GM12878 (cell line): ENCODE results near the gene SH3BGRL3.

Experiments
- MXI1 ChIP-seq: fragments of 150-350 bp; IDR thresholded peaks from 2 replicates; pipeline ENCODE4 v1.6.1; 2011; ENCODE audit warnings: low read depth, mild to moderate bottlenecking, inconsistent platforms, low read length, improper control_type of control experiment
- SIN3A ChIP-seq: IDR thresholded peaks from 2 replicates; pipeline ENCODE4 v1.6.1; 2012; ENCODE audit warnings: low read depth, low read length, improper control_type of control experiment
- ZBED1 ChIP-seq: IDR thresholded peaks from 2 replicates; pipeline ENCODE4 v1.6.1; 2016; ENCODE audit warnings: borderline replicate concordance
- ZNF687 ChIP-seq: fragments of 450-650 bp; IDR thresholded peaks from 2 replicates; pipeline ENCODE4 v1.6.1; 2017; ENCODE audit warnings: mild to moderate bottlenecking, moderate library complexity

GRCh38 chr1:26274801-26275425 is 5.0 kb upstream of the SH3BGRL3 start:
- TF ChIP-seq SIN3A = no peak
- TF ChIP-seq ZNF687 = no peak
- no peak for TF ChIP-seq MXI1
- no peak for TF ChIP-seq ZBED1
